RPMI8226 (cell line): ENCODE measurements around the gene PAK6.
A peak's percentile ranks its signal among the peaks of the same experiment; 100 is the strongest.

Experiments
- DNase-seq: peaks from one replicate; pipeline ENCODE4 v3.0.0-alpha.2; 2015

PAK6 gene

DNA sequence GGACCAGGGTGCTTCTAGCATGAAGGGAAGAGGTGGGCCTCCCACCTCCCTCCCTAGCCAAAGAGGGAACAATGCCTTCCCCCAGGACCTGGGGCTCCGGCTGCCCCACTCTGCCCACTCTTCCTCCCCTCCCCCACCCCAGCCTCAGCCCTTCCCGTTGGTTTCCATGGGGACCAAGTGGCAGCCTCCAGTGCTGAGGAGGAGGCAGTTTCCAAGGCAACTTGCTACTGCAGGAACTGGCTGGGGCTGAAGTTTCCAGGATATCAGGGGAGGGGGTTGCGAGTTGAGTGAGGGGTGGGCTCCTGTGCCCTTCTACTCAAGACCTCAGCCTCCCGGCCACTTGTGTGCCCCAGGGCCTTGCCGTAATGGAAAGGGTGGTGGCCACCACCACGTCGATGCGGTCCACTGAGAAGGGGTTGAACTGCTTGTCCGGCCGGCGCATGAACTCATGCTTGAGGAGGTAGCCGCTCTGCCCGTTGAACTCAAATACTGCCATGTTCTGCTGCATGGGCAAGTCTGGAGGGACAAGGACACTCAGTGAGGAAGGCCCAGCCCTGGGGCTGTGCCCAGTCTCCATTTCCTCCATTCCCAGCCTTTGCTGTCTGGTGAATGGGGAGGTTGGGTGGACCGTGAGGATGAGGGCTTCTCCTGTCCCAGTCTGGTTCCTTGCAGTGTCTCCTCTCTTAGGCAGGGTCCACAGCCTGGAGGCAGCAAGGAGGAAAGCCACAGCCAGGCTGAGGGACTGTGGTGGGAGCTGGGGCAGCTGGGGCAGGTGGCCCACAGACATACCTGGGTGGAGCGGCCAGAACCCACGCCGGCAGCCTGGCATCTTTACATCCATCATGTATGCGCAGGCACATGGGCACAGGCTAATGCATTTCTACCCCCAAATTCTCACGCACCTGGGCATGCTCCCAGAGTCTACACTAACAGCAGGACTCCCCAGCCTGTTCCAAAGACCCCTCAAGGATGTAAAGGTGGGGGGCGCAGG is 55.3 kb downstream of the PAK6 start:
- no peak for DNase-seq

DNA sequence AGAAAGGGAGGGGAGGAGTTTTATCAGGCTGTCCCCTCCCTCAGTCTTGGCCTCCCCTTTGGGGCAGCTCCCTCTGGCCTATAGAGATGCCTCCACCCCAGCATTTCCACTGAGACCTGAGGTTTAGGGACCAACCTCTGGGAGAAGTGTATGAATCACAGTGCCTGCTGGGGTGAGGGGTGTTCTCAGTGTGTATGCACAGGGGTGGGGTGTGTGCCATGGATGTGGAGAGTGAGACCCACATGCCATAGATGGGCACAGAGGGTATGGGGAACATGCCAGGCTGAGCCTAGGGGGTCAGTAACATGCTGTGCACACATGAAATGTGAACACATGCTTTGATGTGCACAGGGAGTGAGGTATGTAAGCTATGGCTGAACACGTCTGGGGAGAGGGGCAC is 56.4 kb downstream of the PAK6 start:
- no peak for DNase-seq

DNA sequence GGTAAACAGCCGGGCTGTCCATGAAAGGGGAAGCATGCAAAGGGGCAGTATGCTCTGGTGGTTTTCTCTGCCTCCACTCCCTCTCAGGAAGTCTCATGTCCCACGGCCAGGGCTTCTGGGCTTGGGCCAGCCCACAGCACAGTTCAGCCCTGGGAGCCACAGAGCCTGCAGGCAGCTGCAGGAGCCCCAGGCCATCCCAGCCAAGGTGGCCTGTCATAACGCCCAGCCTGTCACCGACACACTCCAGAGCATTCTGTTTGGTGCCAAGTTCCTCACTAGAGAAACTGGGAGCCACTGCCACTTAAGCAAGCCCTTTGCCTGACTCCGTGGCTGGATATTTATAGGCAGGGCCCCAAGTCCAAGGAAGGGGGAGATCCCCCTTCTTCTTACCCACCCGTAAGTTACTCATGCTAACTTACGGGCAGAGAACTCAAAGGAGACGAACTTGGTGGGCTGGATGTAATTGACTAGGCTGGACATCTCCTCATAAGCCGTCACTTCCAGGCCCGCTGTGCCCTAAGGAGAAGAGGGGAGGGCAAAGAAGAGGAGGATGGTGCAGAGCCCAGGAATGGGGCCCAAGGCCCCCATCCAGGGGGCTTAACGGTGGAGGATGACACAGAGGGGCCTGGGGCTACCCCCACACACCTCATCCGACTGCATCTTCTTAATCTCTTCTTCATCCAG is 57.2 kb downstream of the PAK6 start:
- peak; percentile 34 for DNase-seq

DNA sequence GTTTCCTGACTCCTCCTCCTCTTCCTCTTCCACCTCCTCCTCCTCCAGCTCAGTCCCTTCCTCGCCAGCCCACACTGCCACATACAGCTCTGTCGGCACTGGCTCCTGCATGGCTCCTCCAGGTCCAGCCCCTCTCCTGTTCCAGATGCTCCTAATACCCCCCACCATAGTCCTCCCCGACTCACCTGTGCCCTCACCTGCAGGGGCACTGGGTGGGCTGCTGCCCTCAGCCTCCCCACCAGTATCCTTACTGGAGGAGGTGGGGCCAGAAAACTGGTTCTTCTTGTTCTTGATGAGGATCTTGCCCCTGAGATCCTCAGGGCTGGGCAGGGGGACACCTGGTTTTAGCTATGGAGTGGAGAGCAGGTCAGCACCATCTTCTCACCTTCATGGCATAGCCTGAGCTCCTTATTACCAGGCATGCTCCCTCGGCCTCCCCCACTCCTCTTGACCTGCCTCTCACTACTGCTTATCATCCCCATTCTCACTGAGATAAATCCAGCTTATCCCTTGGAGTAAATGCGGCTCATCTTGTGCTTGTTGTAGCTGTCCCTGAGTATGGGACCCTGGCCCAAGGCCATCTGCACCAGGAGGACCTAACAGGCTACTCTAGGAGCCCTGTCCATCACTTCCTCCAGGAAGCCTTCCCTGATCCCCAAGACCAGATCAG is 57.8 kb downstream of the PAK6 start:
- no peak for DNase-seq

DNA sequence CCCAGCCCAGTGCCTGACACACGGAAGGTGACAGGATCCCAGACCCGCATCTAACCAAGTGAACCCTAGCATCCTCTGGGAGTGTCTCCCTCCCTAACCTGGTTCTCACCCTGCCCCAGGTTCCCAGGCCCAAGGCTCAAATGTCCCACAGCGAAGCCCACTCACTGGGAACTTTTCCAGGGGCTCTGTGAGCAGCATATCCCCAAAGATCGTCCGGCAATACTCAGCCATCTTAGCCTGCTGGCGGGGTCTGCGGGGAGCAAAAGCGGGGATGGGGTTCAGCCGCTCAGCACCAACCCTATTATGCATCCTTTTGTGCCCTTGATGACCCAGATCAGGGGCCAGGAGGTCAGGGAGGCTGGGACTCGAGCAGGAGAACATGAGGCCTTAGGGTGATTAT is 58.5 kb downstream of the PAK6 start:
- DNase-seq, result no peak

DNA sequence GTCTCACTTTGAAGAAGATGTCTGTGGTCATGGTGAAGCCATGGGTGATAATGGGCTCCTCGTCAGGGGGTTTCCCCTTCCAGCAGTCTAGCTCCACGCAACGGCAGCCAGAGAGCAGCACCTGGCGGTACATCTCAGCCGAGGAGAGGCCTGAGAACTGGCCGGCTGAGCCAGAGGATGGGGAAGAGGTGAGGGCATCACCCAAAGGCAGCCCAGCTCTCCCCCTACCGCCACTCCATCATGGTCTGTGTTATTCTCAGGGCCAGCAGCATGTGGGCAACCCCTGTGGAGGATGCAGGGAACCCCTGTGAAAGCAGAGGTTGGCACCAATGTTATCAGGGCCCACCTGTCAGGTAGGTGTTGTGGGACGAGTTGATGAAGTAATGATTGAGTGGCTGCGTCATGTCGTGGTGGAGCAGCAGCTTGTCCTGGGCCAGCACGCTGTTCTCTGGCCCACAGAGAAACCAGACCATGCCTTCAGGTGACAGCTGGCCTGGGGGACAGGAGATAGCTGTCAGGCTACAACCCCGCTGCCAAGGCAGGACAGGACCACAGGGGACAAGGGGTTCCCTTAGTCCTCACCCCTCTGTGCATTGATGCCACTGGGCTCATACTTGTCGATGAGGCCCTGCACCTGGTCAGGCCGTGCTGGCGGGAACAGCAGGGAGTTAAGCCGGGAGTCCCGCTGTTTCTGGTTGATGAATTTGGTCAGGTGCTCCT is 59.5 kb downstream of the PAK6 start:
- no peak for DNase-seq

DNA sequence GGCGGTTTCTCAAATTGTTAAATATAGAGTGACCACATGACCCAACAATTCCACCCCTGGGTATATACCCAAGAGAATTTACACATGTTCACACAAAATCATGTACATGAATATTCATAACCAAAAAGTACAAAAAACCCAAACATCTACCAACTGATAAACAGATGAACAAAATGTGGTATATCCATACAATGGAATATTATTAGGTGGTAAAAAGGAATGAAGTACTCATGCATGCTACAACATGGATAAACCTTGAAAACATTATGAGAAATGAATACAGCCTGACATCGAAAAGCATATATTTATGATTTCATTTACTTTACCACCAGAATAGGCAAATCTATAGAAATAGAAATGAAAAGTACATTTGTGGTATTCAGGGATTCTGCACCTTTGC is 61.5 kb downstream of the PAK6 start:
- DNase-seq, result no peak

DNA sequence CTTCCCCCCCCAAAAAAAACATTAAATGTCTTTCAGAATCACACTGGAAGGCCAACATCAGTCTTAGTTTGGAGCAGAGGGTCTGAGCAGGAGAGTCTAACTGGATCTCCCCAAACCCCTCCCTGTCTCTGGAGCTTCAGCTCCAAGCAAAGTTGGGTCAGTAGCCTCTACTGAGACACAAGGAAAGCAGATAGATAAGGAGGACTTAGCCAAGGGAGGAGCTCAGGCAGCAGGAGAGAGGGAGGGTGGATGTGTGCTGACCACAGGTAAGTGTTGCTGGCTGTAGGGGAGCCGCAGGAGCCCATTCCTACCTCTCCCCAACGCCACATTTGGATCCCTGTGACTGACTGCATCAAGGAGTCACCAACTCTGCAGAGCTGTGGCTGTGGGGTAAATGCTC is 61.9 kb downstream of the PAK6 start:
- no peak for DNase-seq

DNA sequence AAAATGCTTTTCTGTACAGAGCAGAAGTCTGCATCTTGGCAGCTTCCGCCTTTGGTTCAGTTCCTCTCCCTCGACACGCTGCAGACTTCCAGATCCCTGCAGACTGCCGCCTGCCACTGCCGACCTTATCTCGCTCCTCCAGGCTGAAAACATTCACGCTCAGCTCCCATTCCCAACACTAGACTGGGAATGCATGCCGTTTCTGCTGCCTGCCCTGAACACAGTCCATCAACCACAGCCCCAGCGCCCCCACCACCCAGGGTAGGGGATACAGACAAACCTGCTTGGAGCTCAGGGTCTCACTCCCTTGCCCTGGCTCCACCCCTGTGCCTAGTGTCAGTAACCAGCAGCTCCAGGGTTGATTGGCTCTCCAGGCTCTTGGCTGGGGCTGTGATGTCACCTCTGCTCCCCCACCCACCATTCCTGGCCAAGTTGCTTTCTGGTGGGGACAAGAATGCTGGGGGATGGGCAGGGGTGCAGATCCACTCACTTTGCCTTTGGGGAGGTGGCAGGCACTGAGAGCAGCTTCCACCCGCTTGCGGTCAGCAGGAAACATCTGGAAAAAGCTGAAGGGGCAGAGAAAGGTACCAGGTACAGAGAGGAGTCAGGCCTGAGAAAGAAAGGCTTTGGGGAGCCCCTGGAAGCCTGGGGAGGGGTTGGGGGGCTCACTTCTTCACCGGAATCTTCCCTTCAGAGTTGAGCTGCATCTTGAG is 62.8 kb downstream of the PAK6 start:
- DNase-seq, result no peak

DNA sequence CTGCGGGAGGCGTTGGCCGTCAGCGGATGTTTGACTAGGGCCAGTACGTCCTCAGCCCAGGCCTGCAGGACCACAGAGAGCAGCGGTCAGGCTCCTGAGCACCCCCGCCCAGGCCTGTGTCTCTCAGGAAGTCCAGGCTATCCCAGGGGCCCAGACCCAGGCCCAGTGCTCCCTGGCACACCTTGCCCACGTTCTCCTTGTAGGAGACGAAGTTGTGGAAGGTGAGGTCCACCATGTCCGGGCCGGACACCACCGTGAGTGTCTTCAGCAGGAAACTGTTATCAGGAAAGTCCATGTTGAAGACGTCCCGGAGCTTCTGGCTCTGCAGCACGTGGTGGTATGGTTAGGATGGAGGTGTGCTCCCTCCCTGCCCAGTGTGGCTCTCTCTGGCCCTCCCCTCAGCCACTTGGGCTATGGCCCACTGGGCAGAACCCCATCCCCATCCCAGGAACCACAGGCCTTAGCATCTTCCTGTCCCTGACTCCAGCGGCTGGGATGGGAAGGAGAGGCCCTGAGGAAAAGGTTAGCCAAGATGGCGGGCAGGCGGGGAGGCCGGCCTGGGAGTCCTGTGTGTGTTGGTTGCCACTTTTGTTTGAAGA is 63.5 kb downstream of the PAK6 start:
- DNase-seq, result no peak

DNA sequence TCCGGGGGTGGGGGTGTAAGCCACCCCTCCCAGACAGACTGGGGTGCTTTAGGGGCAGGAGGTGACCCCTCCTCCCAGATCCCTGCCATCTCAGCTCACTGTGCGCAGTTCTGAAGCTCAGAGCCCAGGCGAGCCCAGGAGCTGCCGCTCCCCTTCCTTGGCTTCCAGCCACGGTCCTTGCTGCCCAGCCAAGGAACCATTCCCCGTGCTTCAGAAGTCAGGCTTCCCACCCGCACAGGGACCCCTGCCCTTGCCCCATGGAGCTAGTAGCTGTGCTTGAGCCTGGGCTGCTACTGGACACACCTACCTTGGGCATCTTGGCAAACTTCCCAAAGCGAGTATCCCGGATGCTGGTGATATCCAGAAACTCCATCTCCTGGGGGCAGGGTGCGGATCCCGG is 64.1 kb downstream of the PAK6 start:
- DNase-seq, result no peak

DNA sequence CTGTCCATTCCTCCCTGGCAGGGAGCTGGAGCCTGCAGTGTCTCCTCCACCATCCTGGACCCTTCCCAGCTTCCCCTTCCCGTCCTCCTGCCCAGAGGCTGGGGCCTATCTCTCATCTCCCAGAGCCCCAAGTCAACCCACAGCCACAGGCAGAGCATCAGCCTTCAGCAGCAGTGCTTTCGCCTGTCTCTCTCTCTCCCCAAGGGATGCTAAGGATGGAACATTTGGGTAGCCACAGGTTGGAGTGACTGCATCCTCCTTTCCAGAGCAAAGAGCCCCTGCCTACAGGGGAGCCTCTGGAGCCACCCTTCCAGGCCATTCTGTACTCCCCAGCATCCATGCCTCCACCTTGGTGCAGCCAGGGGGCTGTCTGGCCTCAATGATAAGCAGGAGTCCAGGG is 64.7 kb downstream of the PAK6 start:
- no peak for DNase-seq

DNA sequence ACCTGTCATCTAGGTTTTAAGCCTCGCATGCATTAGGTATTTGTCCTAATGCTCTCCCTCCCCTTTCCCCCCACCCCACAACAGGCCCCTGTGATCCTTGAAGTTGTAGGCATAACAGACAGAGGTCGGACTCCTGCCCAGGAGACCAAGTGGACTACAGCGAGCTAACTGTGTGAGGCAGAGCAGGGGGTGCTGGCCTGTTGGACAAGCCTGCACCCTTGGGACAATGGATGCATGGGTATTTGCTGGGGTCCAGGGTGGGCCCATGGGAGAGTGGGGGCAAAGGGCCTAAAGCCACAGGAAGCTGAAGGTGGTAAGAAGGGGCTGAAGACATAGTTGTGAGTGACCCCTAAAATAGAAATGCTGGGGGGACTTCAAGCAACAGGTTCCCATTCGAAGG is 66.4 kb downstream of the PAK6 start:
- DNase-seq, result no peak

DNA sequence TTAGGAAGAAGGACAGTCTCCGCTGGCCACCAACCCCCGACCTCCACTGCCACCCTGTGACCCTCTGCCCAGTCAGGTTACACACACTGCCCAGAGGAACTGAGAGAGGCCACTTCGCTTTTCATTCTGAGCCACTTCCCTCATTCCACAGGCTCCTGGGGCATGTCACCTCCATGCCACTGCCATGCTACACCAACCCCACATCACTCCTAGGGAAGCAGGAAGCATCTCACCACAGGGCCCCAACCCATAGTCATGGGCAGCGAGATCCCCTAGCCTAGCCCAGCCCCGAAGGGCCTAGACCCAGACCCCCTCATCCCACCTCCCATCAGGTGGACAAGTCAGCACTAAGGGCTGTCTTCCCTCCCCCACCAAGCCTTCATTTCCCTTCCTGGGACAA is 67.5 kb downstream of the PAK6 start:
- no peak for DNase-seq

DNA sequence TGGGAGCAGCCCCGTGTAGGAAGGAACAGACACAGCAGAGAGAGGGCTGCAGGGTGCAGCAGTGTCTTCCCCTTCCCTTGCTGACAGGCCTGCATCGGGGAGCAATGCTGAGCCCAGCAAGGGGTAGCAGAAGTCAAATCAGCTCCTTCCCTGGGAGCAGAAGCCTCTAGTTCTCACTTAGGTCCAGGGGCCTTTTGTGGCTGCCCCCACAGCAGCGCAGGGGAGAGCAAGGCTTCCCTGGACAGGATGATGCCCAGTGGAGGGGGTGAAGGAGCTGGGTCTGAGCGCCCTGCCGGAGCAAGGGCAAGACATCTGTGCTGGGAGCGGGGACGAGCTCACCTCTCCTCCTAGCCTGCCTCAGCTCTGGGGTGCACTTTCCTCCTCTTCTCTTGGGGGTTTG is 68.0 kb downstream of the PAK6 start:
- DNase-seq, result no peak

DNA sequence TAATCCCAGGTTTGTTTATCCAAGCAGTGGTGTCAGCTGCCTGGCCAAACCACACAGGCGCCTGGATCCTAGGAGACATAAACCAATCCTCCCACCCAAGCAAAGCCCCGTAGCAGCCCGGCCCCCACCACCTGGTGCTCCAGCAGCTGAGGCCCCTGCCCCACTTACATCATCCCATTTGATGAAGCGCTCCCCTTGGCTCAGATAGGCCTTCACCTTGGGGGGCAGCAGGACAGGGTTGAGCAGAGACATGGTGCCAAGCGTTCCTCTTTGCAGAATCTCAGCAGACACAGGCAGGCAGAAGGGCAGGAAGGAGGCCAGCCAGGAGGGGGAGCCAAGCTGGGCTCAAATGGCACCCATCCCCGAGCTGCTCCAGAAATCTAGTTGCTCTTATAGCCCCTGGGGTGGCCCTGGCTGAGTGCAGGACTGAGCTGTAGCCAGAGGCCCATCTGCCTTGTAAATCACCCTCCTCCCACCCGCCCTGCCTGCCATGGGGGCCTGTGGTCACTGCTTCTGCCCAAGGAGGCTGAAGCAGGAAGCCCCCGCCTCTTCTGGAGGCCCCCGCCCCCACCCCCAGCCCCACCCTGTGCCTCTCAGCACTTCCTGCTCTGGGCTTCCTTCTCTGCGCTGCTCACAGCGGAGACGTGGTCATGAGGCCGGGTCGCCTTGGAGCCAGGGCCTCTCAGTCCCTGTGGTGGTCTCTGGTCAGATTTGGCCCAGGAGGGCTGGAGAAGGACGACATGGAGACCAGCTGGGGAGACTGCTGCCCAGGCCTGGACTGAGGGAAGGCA is 68.8 kb downstream of the PAK6 start, which contains the start of gene PLCB2:
TSS of gene PLCB2 (minus strand) at position 515 of the 791 bp plus-strand sequence. CDS start at position 252, 263 bp downstream.
- peak; percentile 52 for DNase-seq

DNA sequence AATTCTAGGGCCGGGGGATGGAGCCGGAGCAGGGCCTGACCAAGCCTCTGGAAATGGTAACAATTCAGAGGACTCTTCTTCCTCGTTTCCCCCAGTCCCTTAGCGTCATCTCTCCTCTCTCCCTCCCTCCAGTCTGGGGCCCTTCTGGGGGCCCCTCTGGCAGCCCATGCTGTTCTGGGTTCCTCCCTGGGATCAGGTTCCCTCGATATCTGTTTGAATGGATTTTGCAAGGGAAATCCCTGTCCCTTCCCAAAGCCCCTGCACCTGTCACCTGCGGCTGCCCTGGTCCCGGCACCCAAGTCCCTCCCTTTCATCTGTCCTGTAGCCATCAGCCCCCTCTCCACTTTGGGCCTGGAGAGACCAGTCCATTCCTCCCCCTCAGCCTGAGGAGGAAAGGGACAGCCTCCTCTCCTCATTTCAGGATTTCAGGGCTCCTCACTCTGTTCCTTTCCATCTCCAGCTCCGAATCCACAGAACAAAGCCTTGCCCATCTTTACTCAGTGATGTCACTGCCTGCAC is 70.5 kb downstream of the PAK6 start:
- no peak for DNase-seq

DNA sequence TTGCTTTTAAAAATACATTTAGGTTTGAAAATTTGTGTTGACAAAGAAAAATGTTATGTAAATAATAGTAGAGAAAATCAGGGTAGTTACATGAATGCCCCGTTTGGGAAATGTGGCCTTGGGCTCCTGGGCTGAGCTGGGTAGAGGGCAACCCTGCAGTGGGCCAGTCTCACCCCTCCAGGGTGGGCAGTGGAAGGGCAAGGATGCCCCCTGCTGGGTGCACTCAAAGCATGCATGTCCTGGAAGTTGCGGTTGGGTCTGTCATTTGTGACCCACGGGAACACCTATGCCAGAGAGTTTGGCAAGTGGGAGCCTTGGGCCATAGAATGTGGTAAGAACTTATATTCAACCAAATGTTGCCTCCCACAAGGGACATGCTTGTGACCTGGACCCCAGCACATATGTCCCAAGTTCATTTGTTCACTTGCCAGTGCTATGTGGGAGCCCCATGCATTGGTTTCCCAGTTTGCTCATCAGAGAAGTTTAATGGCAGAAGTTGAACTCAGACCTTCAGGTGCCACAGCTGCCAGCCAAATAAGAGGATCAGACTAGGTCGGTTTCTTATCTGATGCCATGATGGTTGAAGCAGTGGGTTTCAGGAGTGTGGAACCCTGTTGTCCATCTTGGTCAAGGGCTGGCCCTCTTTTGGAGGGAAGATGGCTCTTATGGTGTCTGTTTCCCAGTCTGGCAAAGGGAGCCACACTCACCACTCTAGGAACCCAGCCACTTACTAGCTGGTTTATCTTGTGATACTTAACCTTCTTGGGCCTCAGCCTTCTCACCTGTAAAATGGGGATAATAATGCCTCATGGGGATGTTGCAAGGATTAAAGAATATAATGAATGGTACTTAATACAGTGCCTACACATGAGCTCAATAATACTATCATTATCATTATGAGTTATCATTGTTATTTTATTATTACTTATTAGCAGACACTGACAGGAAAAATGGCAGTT is 71.4 kb downstream of the PAK6 start:
- no peak for DNase-seq

DNA sequence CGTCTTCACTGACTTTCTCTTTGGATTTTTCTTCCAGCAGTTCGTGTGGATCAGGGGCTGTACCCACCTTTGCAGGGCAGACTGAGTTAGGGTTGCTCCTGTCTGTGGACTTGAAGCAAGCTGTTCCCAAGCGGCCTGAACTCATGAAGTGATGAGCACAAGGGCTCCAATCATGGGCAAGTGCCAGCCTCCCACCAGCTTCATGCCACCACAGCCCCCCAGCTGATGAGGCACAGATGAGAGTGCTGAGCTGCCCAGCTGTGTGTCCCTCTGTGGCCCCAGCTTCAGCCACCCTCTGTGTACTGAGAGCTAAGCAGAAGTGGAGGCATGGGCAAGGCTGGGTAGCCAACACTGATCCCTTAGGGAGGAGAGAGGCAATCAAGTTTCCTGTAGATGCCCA is 72.1 kb downstream of the PAK6 start:
- DNase-seq, result no peak
